Right cardiac atrium (tissue), 5 donors: Measurements from ENCODE around the gene VPS13D. TPM values are rescaled to one million over a fixed set of nuclear protein-coding genes. Genes with fewer than 3 reads are reported as not detected.
"Not testable (repeated sequence)": the region's sequence is repeated elsewhere in the genome, so short reads cannot be mapped to it uniquely, and the experiment has no call there.

Source experiments
- ATAC-seq, 2 donors: fragments of 200-7000 bp; cut with Tn5 transposase; one replicate each; pipeline versions ENCODE4 v1.8.0 to v1.9.1; 2020; ENCODE audit warnings: moderate library complexity in 2 of 2, mild to moderate bottlenecking in 1 of 2
- DNase-seq, 3 donors: peaks; one replicate each; pipeline ENCODE4 v3.0.0-alpha.2; 2020
- H3K27ac ChIP-seq: one replicate; pipeline ENCODE4 v1.5.1; 2013; ENCODE audit warnings: mild to moderate bottlenecking, low read length, control low read depth, moderate library complexity
- H3K27me3 ChIP-seq: one replicate; pipeline ENCODE4 v1.6.1; 2013; ENCODE audit not compliant: control insufficient read depth, insufficient read depth
- H3K4me1 ChIP-seq: one replicate; pipeline ENCODE4 v1.6.1; 2013; ENCODE audit warnings: low read length; ENCODE audit not compliant: control insufficient read depth, insufficient read depth
- H3K4me3 ChIP-seq: one replicate; pipeline ENCODE4 v1.5.1; 2013; ENCODE audit warnings: low read length, control low read depth
- H3K9me3 ChIP-seq: one replicate; pipeline ENCODE4 v1.6.1; 2013; ENCODE audit warnings: low read length; ENCODE audit not compliant: control insufficient read depth
- WGBS: extraction: QIAGEN DNeasy Blood & Tissue Kit; methylation state at CpG from one replicate; pipeline ENCODE4 v1.1.7; 2013; 5-methylcytosine and 5-hydroxymethylcytosine counted together
- intact Hi-C, 4 donors: fragments of 100-400 bp; cut with DNase I; formaldehyde crosslinking; loops; one replicate each; pipeline versions ENCODE4 v1.11.0 to v1.14.0; 2022 to 2023
- polyA plus RNA-seq: library from polyadenylated mRNA; stranded (reverse); fragments of 200-250 nt; gene quantifications from one replicate; pipeline ENCODE4 v1.2.3, GENCODE V29; 2013
- total RNA-seq, 4 donors: library from RNA; stranded (reverse); fragmentation: NEBNext Ultra II Directional; extraction: Animal tissue kit (Norgen Biotek cat#: 25700); gene quantifications; one replicate each; pipeline ENCODE4 v1.2.1, GENCODE V29; 2021
- donor health status: healthy with polysubstance abuse.
- donor health status: DM: no; HTN: yes; CAD: no.
- donor health status: DM: no; HTN: no; CAD: no.
- donor health status: DM: no; HTN: yes; CAD: no; lungs with severe emphysema.
- donor health status: DM: yes; HTN: yes; CAD: no.

The VPS13D gene
- total and polyA plus RNA-seq, 5 donors: 25.8 to 56.4 (median 54.8) TPM

DNA sequence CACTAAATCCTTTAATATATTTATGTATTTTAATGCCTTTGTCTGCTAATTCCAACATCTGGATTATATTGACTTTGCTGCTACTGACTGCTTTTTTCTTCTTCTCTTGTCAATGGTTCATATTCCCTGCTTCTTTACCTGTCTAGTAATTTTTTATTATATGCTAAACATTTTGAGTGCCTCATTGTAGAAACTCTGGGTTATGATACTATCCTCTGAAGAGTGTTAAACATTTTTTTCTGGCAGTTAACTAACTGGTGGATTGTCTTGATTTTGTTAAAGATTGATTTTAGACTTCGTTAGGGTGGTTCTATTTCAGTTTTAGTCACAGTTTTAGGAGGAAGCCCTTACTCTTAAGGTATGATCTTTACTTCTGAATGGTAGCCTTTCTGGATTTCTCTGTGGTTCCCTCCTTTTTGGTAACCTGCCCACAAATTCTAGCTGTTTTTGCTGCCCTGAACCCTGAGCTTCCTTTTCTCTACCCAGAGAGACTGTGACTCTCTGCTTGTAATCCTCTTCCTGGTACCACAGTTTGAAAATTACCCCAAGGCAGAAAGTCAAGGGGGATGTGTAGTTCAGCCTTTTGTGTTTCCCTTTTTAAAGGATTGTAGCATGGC lies 306.3 kb downstream of the VPS13D start:
- H3K27me3 ChIP-seq: no peaks in the 10 kb centered on the region
- intact Hi-C loops: no loop called here
- H3K9me3 ChIP-seq: no peaks in the 10 kb centered on the region
- WGBS: 91% methylated on average over 1 of the region's 1 CpG
- no peak overlapping the region for H3K27ac ChIP-seq
- no peak for DNase-seq
- peaks cover under 1% of the 10 kb centered on the region for H3K4me1 ChIP-seq
- H3K4me3 ChIP-seq: no peak overlapping the region
- ATAC-seq: no peak

GRCh38 chr1:12537294-12537693 lies 307.5 kb downstream of the VPS13D start:
- ATAC-seq: no peak
- WGBS: 95% methylated on average over 4 of the region's 4 CpGs

GRCh38 chr1:12537906-12538461 lies 308.2 kb downstream of the VPS13D start:
- intact Hi-C loops: no loop called here
- H3K9me3 ChIP-seq: no peaks in the 10 kb centered on the region
- DNase-seq: peak in 1 of 3 donors; percentile 11
- WGBS: 91% methylated on average over 3 of the region's 3 CpGs
- no peak overlapping the region for H3K27ac ChIP-seq
- H3K4me1 ChIP-seq: peaks cover 4% of the 10 kb centered on the region
- H3K27me3 ChIP-seq: no peaks in the 10 kb centered on the region
- no peak overlapping the region for H3K4me3 ChIP-seq
- ATAC-seq: no peak

More at GRCh38 chr1:12537294-12537693, 307.5 kb downstream of the VPS13D start:
- DNase-seq: no peak
- no peak overlapping the region for H3K4me3 ChIP-seq
- no peak overlapping the region for H3K27ac ChIP-seq
- intact Hi-C loops: no loop called here
- no peaks in the 10 kb centered on the region for H3K27me3 ChIP-seq
- no peaks in the 10 kb centered on the region for H3K9me3 ChIP-seq
- H3K4me1 ChIP-seq: peaks cover 4% of the 10 kb centered on the region

DNA sequence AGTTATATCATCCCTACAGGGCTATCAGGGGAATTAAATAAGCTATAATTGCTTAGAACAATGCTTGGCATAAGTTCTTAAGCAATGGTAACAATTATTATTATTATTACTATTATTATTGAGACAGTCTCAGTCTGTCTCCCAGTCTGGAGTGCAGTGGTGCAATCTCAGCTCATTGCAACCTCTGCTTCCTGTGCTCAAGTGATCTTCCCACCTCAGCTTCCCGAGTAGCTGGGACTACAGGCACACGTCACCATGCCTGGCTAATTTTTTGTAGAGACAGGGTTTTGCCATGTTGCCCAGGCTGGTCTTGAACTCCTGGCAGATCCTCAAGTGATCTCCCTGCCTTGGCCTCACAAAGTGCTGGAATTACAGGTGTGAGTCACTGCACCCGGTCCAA lies 308.7 kb downstream of the VPS13D start:
- WGBS: 76% methylated on average over 3 of the region's 3 CpGs
- H3K9me3 ChIP-seq, H3K27ac ChIP-seq, H3K27me3 ChIP-seq, ATAC-seq, H3K4me3 ChIP-seq, H3K4me1 ChIP-seq, intact Hi-C loops: not testable (repeated sequence)
- peak in 1 of 3 donors; percentile 14 for DNase-seq

DNA sequence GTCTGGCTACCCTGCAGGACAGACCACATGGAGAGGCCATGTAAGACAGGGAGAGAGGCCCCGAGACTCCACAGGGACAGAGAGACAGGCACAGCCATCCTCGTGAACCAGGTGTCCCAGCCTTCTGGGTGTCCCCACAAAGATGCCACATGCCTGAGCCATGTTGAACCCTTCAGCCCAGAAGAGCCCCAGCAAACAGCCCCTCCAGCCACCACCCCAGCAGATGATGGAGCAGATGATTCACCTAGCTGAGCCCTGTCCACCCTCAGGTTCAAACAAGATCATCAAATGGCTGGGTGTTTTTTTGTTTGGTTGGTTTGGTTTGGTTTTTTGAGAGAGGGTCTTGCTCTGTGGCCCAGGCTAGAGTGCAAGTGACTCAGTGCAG lies 309.5 kb downstream of the VPS13D start:
- WGBS: 99% methylated on average over 2 of the region's 2 CpGs
- no peak for ATAC-seq
- H3K9me3 ChIP-seq: no peaks in the 10 kb centered on the region
- peak overlapping the region; percentile 28 for H3K27ac ChIP-seq
- peaks cover 4% of the 10 kb centered on the region for H3K4me1 ChIP-seq
- peak in 1 of 3 donors; percentile 13 for DNase-seq
- intact Hi-C loops: no loop called here
- H3K27me3 ChIP-seq: no peaks in the 10 kb centered on the region
- H3K4me3 ChIP-seq: no peak overlapping the region

GRCh38 chr1:12539705-12540579 lies 310.1 kb downstream of the VPS13D start:
- H3K27ac ChIP-seq: peak overlapping the region; percentile 32
- ATAC-seq (peak; percentile 92 to 94), DNase-seq (peak; percentile 92 to 97 (median 97))
- H3K27me3 ChIP-seq: no peaks in the 10 kb centered on the region
- H3K4me3 ChIP-seq: no peak overlapping the region
- WGBS: 33% methylated on average over 34 of the region's 34 CpGs
- intact Hi-C loops: loop anchor here in 1 of 4 donors (10.0 kb wide), 1 partner anchor 55 kb away; no protein-coding TSS in a partner anchor
- no peaks in the 10 kb centered on the region for H3K9me3 ChIP-seq
- peaks cover 4% of the 10 kb centered on the region for H3K4me1 ChIP-seq

DNA sequence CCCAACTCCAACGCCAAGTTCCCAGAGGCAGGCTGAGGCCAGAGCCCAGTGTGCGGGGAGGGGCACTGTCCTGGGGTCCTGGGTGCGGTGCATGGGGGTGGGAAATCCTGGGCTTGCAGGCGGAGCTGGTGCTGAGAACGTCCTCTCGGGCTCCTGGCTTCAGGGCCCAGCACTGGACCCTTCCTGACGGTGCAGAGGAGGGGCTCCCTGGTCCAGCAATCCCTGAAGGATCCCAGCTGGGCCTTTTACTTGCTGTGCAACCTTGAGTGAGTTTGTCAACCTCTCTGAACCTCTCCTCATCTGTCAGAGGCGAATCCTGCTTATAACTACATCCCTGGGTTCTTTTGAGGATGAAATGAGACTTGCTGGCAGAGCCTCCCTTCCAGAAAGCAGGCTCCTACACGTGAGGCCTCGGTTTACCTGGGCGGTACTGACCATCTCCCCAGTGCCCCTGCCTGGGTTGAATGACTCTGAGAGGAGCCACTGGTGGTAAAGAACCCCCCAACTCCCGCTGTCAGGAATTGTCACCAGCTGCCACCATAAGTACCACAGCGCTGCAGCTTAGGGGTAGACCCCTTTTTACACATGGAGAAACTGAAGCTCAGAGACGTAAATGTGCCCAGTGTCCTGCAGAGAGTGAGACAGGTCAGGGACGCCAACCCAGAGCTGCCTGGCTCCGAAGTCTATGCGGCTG lies 310.9 kb downstream of the VPS13D start:
- Histone ChIP-seq H3K27me3 (no peaks in the 10 kb centered on the region), H3K9me3 (no peaks in the 10 kb centered on the region), H3K4me1 (peaks cover 4% of the 10 kb centered on the region), H3K4me3 (no peak overlapping the region), H3K27ac (peak overlapping the region; percentile 45)
- ATAC-seq (no peak), DNase-seq (peak in 1 of 3 donors; percentile 14)
- WGBS: 68% methylated on average over 17 of the region's 17 CpGs
- intact Hi-C loops: loop anchor here in 1 of 4 donors (10.0 kb wide), 1 partner anchor 54 kb away; no protein-coding TSS in a partner anchor

DNA sequence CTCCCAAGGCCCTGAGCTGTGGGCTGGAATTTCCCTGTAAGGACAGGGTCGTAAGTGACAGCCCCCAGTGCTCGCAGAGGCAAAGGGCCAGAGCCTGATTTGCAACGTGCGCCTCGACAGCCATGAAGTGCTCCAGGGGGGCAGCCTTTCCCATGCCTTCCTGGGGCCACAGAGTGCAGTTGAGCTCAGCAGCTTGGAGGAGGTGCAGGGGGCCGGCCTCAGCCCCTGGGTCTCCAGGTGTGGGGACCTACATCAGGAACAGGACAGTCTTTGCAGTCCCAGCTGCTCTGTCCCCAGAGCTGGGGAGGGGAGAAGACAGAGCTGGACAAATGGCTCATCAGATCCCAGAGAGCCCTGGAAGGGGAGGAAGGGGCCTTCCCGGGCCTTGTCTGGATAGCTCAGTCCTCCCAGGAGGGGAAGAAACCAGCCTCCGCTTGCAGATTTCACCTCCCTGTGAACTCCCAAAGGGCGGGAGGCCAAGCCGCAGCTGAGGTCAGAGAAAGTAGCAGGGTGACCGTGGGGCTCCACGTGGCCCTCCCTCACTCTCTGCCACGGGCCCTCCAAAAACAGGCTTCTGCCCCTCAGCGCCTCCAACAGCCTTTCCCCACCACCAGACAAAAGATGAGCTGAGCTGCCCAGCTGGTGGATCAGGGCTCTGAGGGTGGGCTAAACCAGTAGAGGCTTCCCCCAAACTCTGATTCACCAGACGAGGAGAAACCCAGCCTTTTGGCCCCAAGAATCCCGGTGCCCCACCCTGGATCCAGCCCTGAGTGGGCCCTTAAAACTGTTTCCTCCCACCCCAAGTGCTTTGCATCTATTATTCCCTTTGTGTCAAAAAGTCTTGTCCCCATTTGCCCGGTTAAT lies 311.7 kb downstream of the VPS13D start:
- H3K27ac ChIP-seq: peak overlapping the region; percentile 45
- WGBS: 49% methylated on average over 17 of the region's 17 CpGs
- no peaks in the 10 kb centered on the region for H3K9me3 ChIP-seq
- intact Hi-C loops: loop anchor here in 1 of 4 donors (10.0 kb wide), 1 partner anchor 53 kb away; no protein-coding TSS in a partner anchor
- H3K4me1 ChIP-seq: peaks cover 4% of the 10 kb centered on the region
- ATAC-seq (peak; percentile 32 to 41), DNase-seq (peak; percentile 81 to 91 (median 87))
- H3K27me3 ChIP-seq: no peaks in the 10 kb centered on the region
- no peak overlapping the region for H3K4me3 ChIP-seq

DNA sequence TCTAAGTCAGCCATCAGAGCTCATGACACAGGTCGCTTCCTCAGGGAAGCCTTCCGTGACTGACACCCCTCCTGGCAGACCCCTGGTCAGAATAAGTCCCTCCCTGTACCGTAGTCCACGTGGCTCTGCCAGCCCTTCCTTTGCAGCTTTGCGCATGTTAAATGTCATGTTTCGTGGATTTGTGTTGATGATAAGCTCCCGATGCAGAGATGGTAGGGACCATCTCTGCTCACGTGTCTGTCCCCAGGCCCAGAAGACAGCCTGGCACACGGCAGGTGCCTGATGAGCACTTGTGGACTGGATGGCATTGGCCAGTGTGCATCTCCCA lies 312.3 kb downstream of the VPS13D start:
- Histone ChIP-seq H3K27me3 (no peaks in the 10 kb centered on the region), H3K4me1 (peaks cover 5% of the 10 kb centered on the region), H3K4me3 (no peak overlapping the region), H3K9me3 (no peaks in the 10 kb centered on the region), H3K27ac (peak overlapping the region; percentile 20)
- intact Hi-C loops: loop anchor here in 1 of 4 donors (10.0 kb wide), 1 partner anchor 53 kb away; no protein-coding TSS in a partner anchor
- ATAC-seq: no peak
- no peak for DNase-seq
- 90% methylated on average over 9 of the region's 9 CpGs for WGBS
